K562 (cell line): Measurements from ENCODE around the gene CAPN12.

Experiments
- WHSC1 ChIP-seq: IDR thresholded peaks from one replicate; pipeline ENCODE4 v1.6.1; 2012; ENCODE audit warnings: low read length, control low read depth, inconsistent platforms
- ZNF274 ChIP-seq: IDR thresholded peaks from 2 replicates; pipeline ENCODE4 v1.6.1; 2011; ENCODE audit warnings: low read depth, mild to moderate bottlenecking, low read length, moderate library complexity, borderline replicate concordance
- TF ChIP-seq, protein P1 (sequence below), 2 experiments: fragments of 450-650 bp; formaldehyde crosslinking in 1 of 2; IDR thresholded peaks; 2 replicates each; pipeline versions ENCODE4 v1.4.0 to v1.6.1; 2014 to 2020; ENCODE audit warnings: mild to moderate bottlenecking in 2 of 2, borderline replicate concordance in 1 of 2, low read depth in 1 of 2
- TF ChIP-seq, protein P2 (sequence below): sonication (generic); formaldehyde crosslinking; IDR thresholded peaks from 2 replicates; pipeline ENCODE4 v1.8.1; 2023; ENCODE audit warnings: missing genetic modification reagents, mild to moderate bottlenecking, borderline replicate concordance

DNA sequence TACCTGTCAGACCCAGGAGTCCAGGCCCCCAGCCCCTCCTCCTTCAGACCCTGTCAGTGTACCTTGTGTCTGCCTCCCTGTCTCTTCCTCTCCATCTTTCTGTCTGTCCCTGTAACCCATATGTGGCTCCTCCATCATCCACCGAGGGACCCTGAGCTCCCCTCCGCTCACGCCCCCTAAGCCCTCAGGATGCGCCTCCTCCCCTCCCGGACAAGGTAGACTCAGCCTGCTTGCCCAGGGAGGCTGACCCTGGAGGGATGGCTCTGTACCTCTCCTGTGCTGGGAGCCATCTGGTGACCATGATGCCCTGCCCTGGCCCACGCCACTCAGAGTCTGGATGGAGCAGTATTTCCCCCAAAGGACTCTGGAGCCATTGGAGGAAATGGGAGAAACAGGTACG lies 1.0 kb upstream of the CAPN12 start:
- TF ChIP-seq, protein P1, sequence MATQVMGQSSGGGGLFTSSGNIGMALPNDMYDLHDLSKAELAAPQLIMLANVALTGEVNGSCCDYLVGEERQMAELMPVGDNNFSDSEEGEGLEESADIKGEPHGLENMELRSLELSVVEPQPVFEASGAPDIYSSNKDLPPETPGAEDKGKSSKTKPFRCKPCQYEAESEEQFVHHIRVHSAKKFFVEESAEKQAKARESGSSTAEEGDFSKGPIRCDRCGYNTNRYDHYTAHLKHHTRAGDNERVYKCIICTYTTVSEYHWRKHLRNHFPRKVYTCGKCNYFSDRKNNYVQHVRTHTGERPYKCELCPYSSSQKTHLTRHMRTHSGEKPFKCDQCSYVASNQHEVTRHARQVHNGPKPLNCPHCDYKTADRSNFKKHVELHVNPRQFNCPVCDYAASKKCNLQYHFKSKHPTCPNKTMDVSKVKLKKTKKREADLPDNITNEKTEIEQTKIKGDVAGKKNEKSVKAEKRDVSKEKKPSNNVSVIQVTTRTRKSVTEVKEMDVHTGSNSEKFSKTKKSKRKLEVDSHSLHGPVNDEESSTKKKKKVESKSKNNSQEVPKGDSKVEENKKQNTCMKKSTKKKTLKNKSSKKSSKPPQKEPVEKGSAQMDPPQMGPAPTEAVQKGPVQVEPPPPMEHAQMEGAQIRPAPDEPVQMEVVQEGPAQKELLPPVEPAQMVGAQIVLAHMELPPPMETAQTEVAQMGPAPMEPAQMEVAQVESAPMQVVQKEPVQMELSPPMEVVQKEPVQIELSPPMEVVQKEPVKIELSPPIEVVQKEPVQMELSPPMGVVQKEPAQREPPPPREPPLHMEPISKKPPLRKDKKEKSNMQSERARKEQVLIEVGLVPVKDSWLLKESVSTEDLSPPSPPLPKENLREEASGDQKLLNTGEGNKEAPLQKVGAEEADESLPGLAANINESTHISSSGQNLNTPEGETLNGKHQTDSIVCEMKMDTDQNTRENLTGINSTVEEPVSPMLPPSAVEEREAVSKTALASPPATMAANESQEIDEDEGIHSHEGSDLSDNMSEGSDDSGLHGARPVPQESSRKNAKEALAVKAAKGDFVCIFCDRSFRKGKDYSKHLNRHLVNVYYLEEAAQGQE (IDR thresholded peaks at IDR 0.05; ENCODE audit: borderline replicate concordance) = no peak
- TF ChIP-seq, protein P1 (CRISPR knock-in tag; IDR thresholded peaks at IDR 0.05; ENCODE audit: low read depth) = no peak
- no peak for TF ChIP-seq ZNF274
- no peak for TF ChIP-seq WHSC1
- TF ChIP-seq, protein P2, sequence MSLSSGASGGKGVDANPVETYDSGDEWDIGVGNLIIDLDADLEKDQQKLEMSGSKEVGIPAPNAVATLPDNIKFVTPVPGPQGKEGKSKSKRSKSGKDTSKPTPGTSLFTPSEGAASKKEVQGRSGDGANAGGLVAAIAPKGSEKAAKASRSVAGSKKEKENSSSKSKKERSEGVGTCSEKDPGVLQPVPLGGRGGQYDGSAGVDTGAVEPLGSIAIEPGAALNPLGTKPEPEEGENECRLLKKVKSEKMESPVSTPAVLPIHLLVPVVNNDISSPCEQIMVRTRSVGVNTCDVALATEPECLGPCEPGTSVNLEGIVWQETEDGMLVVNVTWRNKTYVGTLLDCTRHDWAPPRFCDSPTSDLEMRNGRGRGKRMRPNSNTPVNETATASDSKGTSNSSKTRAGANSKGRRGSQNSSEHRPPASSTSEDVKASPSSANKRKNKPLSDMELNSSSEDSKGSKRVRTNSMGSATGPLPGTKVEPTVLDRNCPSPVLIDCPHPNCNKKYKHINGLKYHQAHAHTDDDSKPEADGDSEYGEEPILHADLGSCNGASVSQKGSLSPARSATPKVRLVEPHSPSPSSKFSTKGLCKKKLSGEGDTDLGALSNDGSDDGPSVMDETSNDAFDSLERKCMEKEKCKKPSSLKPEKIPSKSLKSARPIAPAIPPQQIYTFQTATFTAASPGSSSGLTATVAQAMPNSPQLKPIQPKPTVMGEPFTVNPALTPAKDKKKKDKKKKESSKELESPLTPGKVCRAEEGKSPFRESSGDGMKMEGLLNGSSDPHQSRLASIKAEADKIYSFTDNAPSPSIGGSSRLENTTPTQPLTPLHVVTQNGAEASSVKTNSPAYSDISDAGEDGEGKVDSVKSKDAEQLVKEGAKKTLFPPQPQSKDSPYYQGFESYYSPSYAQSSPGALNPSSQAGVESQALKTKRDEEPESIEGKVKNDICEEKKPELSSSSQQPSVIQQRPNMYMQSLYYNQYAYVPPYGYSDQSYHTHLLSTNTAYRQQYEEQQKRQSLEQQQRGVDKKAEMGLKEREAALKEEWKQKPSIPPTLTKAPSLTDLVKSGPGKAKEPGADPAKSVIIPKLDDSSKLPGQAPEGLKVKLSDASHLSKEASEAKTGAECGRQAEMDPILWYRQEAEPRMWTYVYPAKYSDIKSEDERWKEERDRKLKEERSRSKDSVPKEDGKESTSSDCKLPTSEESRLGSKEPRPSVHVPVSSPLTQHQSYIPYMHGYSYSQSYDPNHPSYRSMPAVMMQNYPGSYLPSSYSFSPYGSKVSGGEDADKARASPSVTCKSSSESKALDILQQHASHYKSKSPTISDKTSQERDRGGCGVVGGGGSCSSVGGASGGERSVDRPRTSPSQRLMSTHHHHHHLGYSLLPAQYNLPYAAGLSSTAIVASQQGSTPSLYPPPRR (CRISPR knock-in tag) = no peak
